H9 (cell line): ENCODE measurements around the gene PCSK6. TPM values are rescaled to one million over a fixed set of nuclear protein-coding genes. Genes with fewer than 3 reads are reported as not detected.

Experiments used
- DNase-seq: peaks from one replicate; pipeline ENCODE4 v3.0.0-alpha.2; 2017
- H2AFZ ChIP-seq: one replicate; pipeline ENCODE4 v1.6.1; 2013; ENCODE audit warnings: mild to moderate bottlenecking, low read length, control low read depth, moderate library complexity
- H2AK5ac ChIP-seq: 2 replicates; pipeline ENCODE4 v1.6.1; 2013; ENCODE audit warnings: low read length, control low read depth, mixed read lengths; ENCODE audit not compliant: insufficient read length
- H2BK120ac ChIP-seq: one replicate; pipeline ENCODE4 v1.6.1; 2013; ENCODE audit warnings: low read depth, mild to moderate bottlenecking, low read length, control low read depth, inconsistent platforms; ENCODE audit not compliant: poor library complexity, severe bottlenecking
- H2BK12ac ChIP-seq: 2 replicates; pipeline ENCODE4 v1.6.1; 2013; ENCODE audit warnings: low read length, control low read depth, mixed read lengths, low read depth; ENCODE audit not compliant: insufficient read length
- H2BK15ac ChIP-seq: 2 replicates; pipeline ENCODE4 v1.6.1; 2013; ENCODE audit warnings: low read depth, low read length, control low read depth
- H2BK20ac ChIP-seq: one replicate; pipeline ENCODE4 v1.6.1; 2013; ENCODE audit warnings: low read depth, mild to moderate bottlenecking, low read length, control low read depth, inconsistent platforms; ENCODE audit not compliant: poor library complexity, severe bottlenecking
- H2BK5ac ChIP-seq: 2 replicates; pipeline ENCODE4 v1.6.1; 2013; ENCODE audit warnings: low read length, control low read depth, mixed read lengths; ENCODE audit not compliant: insufficient read length
- H3K14ac ChIP-seq: 2 replicates; pipeline ENCODE4 v1.6.1; 2013; ENCODE audit warnings: low read length, control low read depth; ENCODE audit not compliant: insufficient read depth
- H3K18ac ChIP-seq: 2 replicates; pipeline ENCODE4 v1.6.1; 2013; ENCODE audit warnings: low read depth, mild to moderate bottlenecking, mixed read lengths, low read length, control low read depth; ENCODE audit not compliant: insufficient read length
- H3K23ac ChIP-seq: 2 replicates; pipeline ENCODE4 v1.6.1; 2013; ENCODE audit warnings: low read length, control low read depth, mixed read lengths, low read depth; ENCODE audit not compliant: insufficient read length
- H3K23me2 ChIP-seq: 2 replicates; pipeline ENCODE4 v1.6.1; 2013; ENCODE audit warnings: low read depth, mild to moderate bottlenecking, mixed read lengths, low read length, control low read depth; ENCODE audit not compliant: insufficient read length, poor library complexity, severe bottlenecking
- H3K27ac ChIP-seq: 2 replicates; pipeline ENCODE4 v1.5.1; 2013; ENCODE audit warnings: low read length, control low read depth, mixed read lengths, low read depth; ENCODE audit not compliant: insufficient read length
- H3K27me3 ChIP-seq: 2 replicates; pipeline ENCODE4 v1.6.1; 2013; ENCODE audit warnings: low read length, control low read depth, inconsistent platforms; ENCODE audit not compliant: insufficient read depth
- H3K4ac ChIP-seq: 2 replicates; pipeline ENCODE4 v1.6.1; 2013; ENCODE audit warnings: low read depth, mild to moderate bottlenecking, control low read depth, inconsistent platforms, low read length, moderate library complexity
- H3K4me1 ChIP-seq: 2 replicates; pipeline ENCODE4 v1.6.1; 2013; ENCODE audit warnings: low read length, control low read depth, inconsistent platforms; ENCODE audit not compliant: insufficient read depth
- H3K4me2 ChIP-seq: 2 replicates; pipeline ENCODE4 v1.6.1; 2013; ENCODE audit warnings: low read length, control low read depth, mixed read lengths; ENCODE audit not compliant: insufficient read length, insufficient read depth
- H3K56ac ChIP-seq: 2 replicates; pipeline ENCODE4 v1.6.1; 2013; ENCODE audit warnings: low read depth, mild to moderate bottlenecking, mixed read lengths, low read length, control low read depth; ENCODE audit not compliant: insufficient read length
- H3K79me1 ChIP-seq: 2 replicates; pipeline ENCODE4 v1.6.1; 2013; ENCODE audit warnings: low read depth, mild to moderate bottlenecking, moderate library complexity, low read length, control low read depth, inconsistent platforms; ENCODE audit not compliant: insufficient read depth, poor library complexity, severe bottlenecking
- H3K79me2 ChIP-seq: 2 replicates; pipeline ENCODE4 v1.6.1; 2013; ENCODE audit warnings: low read length, control low read depth, inconsistent platforms; ENCODE audit not compliant: insufficient read depth
- H3K9ac ChIP-seq: 2 replicates; pipeline ENCODE4 v1.6.1; 2013; ENCODE audit warnings: low read length, control low read depth, mixed read lengths; ENCODE audit not compliant: insufficient read length; ENCODE audit errors: extremely low read depth
- H3K9me3 ChIP-seq: one replicate; pipeline ENCODE4 v1.6.1; 2013; ENCODE audit warnings: low read depth, low read length, inconsistent platforms; ENCODE audit not compliant: control insufficient read depth
- H3T11ph ChIP-seq: one replicate; pipeline ENCODE4 v1.6.1; 2013; ENCODE audit warnings: mild to moderate bottlenecking, low read length, control low read depth, inconsistent platforms
- H4K20me1 ChIP-seq: one replicate; pipeline ENCODE4 v1.6.1; 2013; ENCODE audit not compliant: control insufficient read depth, insufficient read length, insufficient read depth
- H4K5ac ChIP-seq: 2 replicates; pipeline ENCODE4 v1.6.1; 2013; ENCODE audit warnings: low read depth, mild to moderate bottlenecking, mixed read lengths, low read length, control low read depth; ENCODE audit not compliant: insufficient read length
- H4K8ac ChIP-seq: replicated peaks from 2 replicates; pipeline ENCODE4 v1.6.1; 2013; ENCODE audit warnings: low read length, control low read depth, mixed read lengths, low read depth; ENCODE audit not compliant: insufficient read length
- H4K91ac ChIP-seq: 2 replicates; pipeline ENCODE4 v1.6.1; 2013; ENCODE audit warnings: low read depth, mild to moderate bottlenecking, moderate library complexity, mixed read lengths, low read length, control low read depth; ENCODE audit not compliant: insufficient read length
- H3K27ac Mint-ChIP-seq, 3 experiments: 2 replicates in 2 of 3; 3 replicates in 1 of 3; pipeline ENCODE4 v1.8.0; 2020 to 2021; ENCODE audit warnings: mixed read lengths in 3 of 3, mild to moderate bottlenecking in 1 of 3, moderate library complexity in 1 of 3
- H3K27me3 Mint-ChIP-seq: 2 replicates; pipeline ENCODE4 v1.8.0; 2021; ENCODE audit warnings: low read depth, mild to moderate bottlenecking, moderate library complexity, mixed read lengths
- H3K36me3 Mint-ChIP-seq, 3 experiments: 2 replicates in 2 of 3; 3 replicates in 1 of 3; pipeline ENCODE4 v1.8.0; 2020 to 2021; ENCODE audit warnings: low read depth in 3 of 3, mixed read lengths in 3 of 3; ENCODE audit not compliant: insufficient read depth in 1 of 3
- H3K4me1 Mint-ChIP-seq, 2 experiments: 2 replicates each; pipeline ENCODE4 v1.8.0; 2020; ENCODE audit warnings: mixed read lengths in 2 of 2
- H3K4me3 Mint-ChIP-seq, 2 experiments: 2 replicates in 1 of 2; 3 replicates in 1 of 2; pipeline ENCODE4 v1.8.0; 2020 to 2021; ENCODE audit warnings: mild to moderate bottlenecking in 2 of 2, mixed read lengths in 2 of 2, moderate library complexity in 1 of 2
- H3K9me3 Mint-ChIP-seq, 2 experiments: 2 replicates in 1 of 2; 3 replicates in 1 of 2; pipeline ENCODE4 v1.8.0; 2020; ENCODE audit warnings: mild to moderate bottlenecking in 2 of 2, mixed read lengths in 2 of 2, moderate library complexity in 1 of 2
- CTCF ChIP-seq: fragments of 200-600 bp; sonication (generic); conservative IDR thresholded peaks from 3 replicates; pipeline ENCODE4 v1.8.0; 2021; ENCODE audit warnings: antibody characterized with exemption, mild to moderate bottlenecking
- WGBS: extraction: QIAGEN DNeasy Blood & Tissue Kit; methylation state at CpG from one replicate; pipeline ENCODE4 v1.1.7; 2013; ENCODE audit warnings: missing lambda C conversion rate, low lambda C conversion rate, mixed read lengths; ENCODE audit not compliant: insufficient read length; ENCODE audit errors: extremely low coverage; 5-methylcytosine and 5-hydroxymethylcytosine counted together
- total RNA-seq: library from RNA; stranded (reverse); gene quantifications from 2 replicates; pipeline ENCODE4 v1.2.1, GENCODE V29; 2021

The PCSK6 gene
- total RNA-seq, 1 experiment from 2014 or later: 4.0 TPM

GRCh38 chr15:101439920-101440319 lies 49.6 kb downstream of the PCSK6 start:
- no peak overlapping the region for H2BK15ac ChIP-seq
- no peaks in the 10 kb centered on the region for H3K79me2 ChIP-seq
- WGBS: no CpG with 5 or more reads among the region's 7 CpGs
- H3T11ph ChIP-seq: no peak overlapping the region
- no peak overlapping the region for H4K5ac ChIP-seq
- H2BK20ac ChIP-seq: no peak overlapping the region
- no peak overlapping the region for H3K4me3 Mint-ChIP-seq
- H3K36me3 Mint-ChIP-seq: no peaks in the 10 kb centered on the region; a peak in 1 of 7 replicates
- H4K8ac ChIP-seq: no peak overlapping the region
- no peaks in the 10 kb centered on the region for H4K20me1 ChIP-seq
- no peak overlapping the region for H2AK5ac ChIP-seq
- H3K9ac ChIP-seq: no peak overlapping the region
- H2BK5ac ChIP-seq: no peak overlapping the region
- H3K18ac ChIP-seq: no peak overlapping the region
- H3K9me3 Mint-ChIP-seq: no peaks in the 10 kb centered on the region; a peak in 1 of 5 replicates
- peaks cover 21 to 37% of the 10 kb centered on the region in 2 experiments for H3K4me1 Mint-ChIP-seq
- no peak overlapping the region for H3K4ac ChIP-seq
- no peaks in the 10 kb centered on the region for H3K9me3 ChIP-seq
- H3K27ac ChIP-seq: no peak overlapping the region
- H3K27me3 ChIP-seq: no peaks in the 10 kb centered on the region
- no peak for DNase-seq
- no peak overlapping the region for H3K4me2 ChIP-seq
- H2BK120ac ChIP-seq: no peak overlapping the region
- H3K23ac ChIP-seq: no peak overlapping the region
- H3K23me2 ChIP-seq: no peaks in the 10 kb centered on the region
- no peak overlapping the region for H2BK12ac ChIP-seq
- TF ChIP-seq CTCF: no peak
- peaks cover 15% of the 10 kb centered on the region for H3K27me3 Mint-ChIP-seq
- no peak overlapping the region for H3K14ac ChIP-seq
- H3K56ac ChIP-seq: no peak overlapping the region
- no peak overlapping the region; a peak in 1 of 7 replicates for H3K27ac Mint-ChIP-seq
- H3K79me1 ChIP-seq: no peaks in the 10 kb centered on the region
- no peak overlapping the region for H2AFZ ChIP-seq
- no peak overlapping the region for H4K91ac ChIP-seq
- H3K4me1 ChIP-seq: peaks cover 3% of the 10 kb centered on the region; the same call in 1 of the 2 replicates
